CD14-positive monocyte (primary cell): ENCODE measurements around the gene D2HGDH. TPM values are rescaled to one million over a fixed set of nuclear protein-coding genes. Genes with fewer than 3 reads are reported as not detected.

Source experiments
- DNase-seq, 3 donors: peaks; one replicate each; pipeline ENCODE4 v3.0.0-alpha.2; 2011 to 2022
- H2AFZ ChIP-seq: 2 replicates; pipeline ENCODE4 v1.6.0; 2012; ENCODE audit warnings: mild to moderate bottlenecking, low read depth, low read length, inconsistent platforms; ENCODE audit not compliant: insufficient read depth, poor library complexity, severe bottlenecking
- H3K27ac ChIP-seq, 2 donors: 1 replicate in 1 of 2; 2 replicates in 1 of 2; pipeline ENCODE4 v1.5.1; 2012 to 2013; ENCODE audit warnings: low read length in 2 of 2, control low read depth in 1 of 2, inconsistent platforms in 1 of 2, low read depth in 1 of 2, mild to moderate bottlenecking in 1 of 2
- H3K27me3 ChIP-seq, 2 donors: one replicate each; pipeline versions ENCODE4 v1.6.0 to v1.6.1; 2011 to 2013; ENCODE audit warnings: low read length in 2 of 2; ENCODE audit not compliant: control insufficient read depth in 2 of 2, insufficient read depth in 2 of 2
- H3K36me3 ChIP-seq, 2 donors: replicated peaks in 1 of 2; 1 replicate in 1 of 2; 2 replicates in 1 of 2; pipeline versions ENCODE4 v1.5.1 to v1.6.1; 2012 to 2013; ENCODE audit warnings: low read length in 2 of 2, control low read depth in 1 of 2, inconsistent platforms in 1 of 2, mild to moderate bottlenecking in 1 of 2; ENCODE audit not compliant: insufficient read depth in 2 of 2, control insufficient read depth in 1 of 2
- H3K4me1 ChIP-seq, 2 donors: 1 replicate in 1 of 2; 2 replicates in 1 of 2; pipeline versions ENCODE4 v1.5.1 to v1.6.1; 2012 to 2013; ENCODE audit warnings: low read length in 2 of 2, control low read depth in 1 of 2, inconsistent platforms in 1 of 2, mild to moderate bottlenecking in 1 of 2, moderate library complexity in 1 of 2; ENCODE audit not compliant: insufficient read depth in 2 of 2, control insufficient read depth in 1 of 2
- H3K4me2 ChIP-seq: replicated peaks from 2 replicates; pipeline ENCODE3; 2012; ENCODE audit warnings: low read length, moderate library complexity, mild to moderate bottlenecking; ENCODE audit not compliant: poor library complexity, severe bottlenecking; ENCODE audit errors: extremely low read depth
- H3K4me3 ChIP-seq, 3 experiments: fragments of 200-600 bp in 1 of 3; sonication (generic) in 1 of 3; replicated peaks in 1 of 3; 1 replicate in 2 of 3; 2 replicates in 1 of 3; pipeline ENCODE4 v1.5.1; 2011 to 2013; ENCODE audit warnings: low read length in 3 of 3, mild to moderate bottlenecking in 3 of 3, control low read depth in 2 of 3, low read depth in 2 of 3, inconsistent platforms in 1 of 3, moderate library complexity in 1 of 3
- H3K79me2 ChIP-seq: 2 replicates; pipeline ENCODE4 v1.6.0; 2012; ENCODE audit warnings: mild to moderate bottlenecking, control low read depth, inconsistent platforms, low read length, moderate library complexity; ENCODE audit not compliant: insufficient read depth
- H3K9ac ChIP-seq: 2 replicates; pipeline ENCODE4 v1.6.0; 2017; ENCODE audit warnings: low read length, mild to moderate bottlenecking; ENCODE audit not compliant: insufficient read depth, poor library complexity, severe bottlenecking
- H3K9me3 ChIP-seq, 2 donors: replicated peaks in 1 of 2; 1 replicate in 1 of 2; 2 replicates in 1 of 2; pipeline versions ENCODE4 v1.5.1 to v1.6.1; 2012 to 2013; ENCODE audit warnings: low read length in 2 of 2, control low read depth in 1 of 2; ENCODE audit not compliant: control insufficient read depth in 1 of 2, insufficient read depth in 1 of 2
- H4K20me1 ChIP-seq: 2 replicates; pipeline ENCODE4 v1.6.0; 2012; ENCODE audit warnings: mild to moderate bottlenecking, low read length, control low read depth, moderate library complexity; ENCODE audit not compliant: insufficient read depth
- H3K27ac Mint-ChIP-seq, 7 donors: one replicate each; pipeline ENCODE4 v1.8.0; 2020; ENCODE audit warnings: mild to moderate bottlenecking in 7 of 7, mixed read lengths in 7 of 7, moderate library complexity in 6 of 7, inconsistent platforms in 2 of 7
- H3K27me3 Mint-ChIP-seq, 3 donors: one replicate each; pipeline ENCODE4 v1.8.0; 2021 to 2022; ENCODE audit warnings: low read depth in 3 of 3, mild to moderate bottlenecking in 3 of 3, mixed read lengths in 3 of 3, moderate library complexity in 3 of 3, inconsistent platforms in 1 of 3
- H3K36me3 Mint-ChIP-seq, 2 donors: one replicate each; pipeline ENCODE4 v1.8.0; 2020; ENCODE audit warnings: mixed read lengths in 2 of 2, inconsistent platforms in 1 of 2, mild to moderate bottlenecking in 1 of 2
- H3K4me1 Mint-ChIP-seq: one replicate; pipeline ENCODE4 v1.8.0; 2020; ENCODE audit warnings: mild to moderate bottlenecking, mixed read lengths
- H3K4me3 Mint-ChIP-seq, 2 donors: one replicate each; pipeline ENCODE4 v1.8.0; 2020; ENCODE audit warnings: mild to moderate bottlenecking in 2 of 2, mixed read lengths in 2 of 2, moderate library complexity in 1 of 2
- H3K9me3 Mint-ChIP-seq, 7 donors: one replicate each; pipeline ENCODE4 v1.8.0; 2020 to 2022; ENCODE audit warnings: mixed read lengths in 7 of 7, mild to moderate bottlenecking in 6 of 7, moderate library complexity in 6 of 7, inconsistent platforms in 2 of 7
- WGBS: methylation state at CpG from one replicate; pipeline ENCODE4 v1.1.5; 2013; ENCODE audit warnings: missing lambda C conversion rate; ENCODE audit not compliant: insufficient coverage; 5-methylcytosine and 5-hydroxymethylcytosine counted together
- intact Hi-C, 2 donors: fragments of 100-400 bp; cut with micrococcal nuclease; formaldehyde crosslinking; loops; one replicate each; pipeline versions ENCODE4 v1.15.0 to v1.15.1; 2023
- polyA plus RNA-seq, 3 donors: library from polyadenylated mRNA; depleted of rRNA in 1 of 3; unstranded in 2 of 3; stranded (reverse) in 1 of 3; fragments of 300-500 nt in 2 of 3; fragments of >200 nt in 1 of 3; fragmentation: Illumina TruSeq in 2 of 3; gene quantifications; 1 replicate in 2 of 3; 2 replicates in 1 of 3; pipeline ENCODE4 v1.2.3, GENCODE V29; 2012 to 2021
- TF ChIP-seq, protein P1 (sequence below): fragments of 200-600 bp; IDR thresholded peaks from one replicate; pipeline ENCODE4 v1.8.0; 2022; ENCODE audit warnings: antibody characterized with exemption, mild to moderate bottlenecking

Gene D2HGDH
- polyA plus RNA-seq, 3 donors = 1.0 to 57.1 (median 1.1) TPM

GRCh38 chr2:241720560-241720959 is 13.9 kb upstream of the D2HGDH start:
- 95% methylated on average over 15 of the region's 15 CpGs for WGBS

DNA sequence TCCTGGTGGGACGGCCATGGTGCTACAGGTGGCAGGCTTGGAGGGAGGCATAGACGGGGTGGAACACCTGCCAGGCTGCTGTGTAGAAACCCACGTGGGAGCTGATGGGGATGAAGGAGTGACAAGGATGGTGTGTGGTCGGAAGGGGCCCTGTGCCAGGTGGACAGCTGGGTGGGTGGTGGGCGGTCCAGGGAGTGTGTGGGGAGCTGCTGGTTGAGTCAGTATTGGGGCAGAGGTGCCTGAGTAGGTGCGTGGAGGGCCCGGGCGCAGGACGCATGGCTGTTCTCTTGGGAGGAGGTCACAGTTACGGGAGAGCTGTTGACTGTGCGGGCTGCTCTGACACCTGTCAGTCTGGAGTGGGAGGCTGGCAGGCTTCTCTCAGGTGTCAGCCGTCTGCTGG is 12.6 kb upstream of the D2HGDH start:
- peaks cover 4% of the 10 kb centered on the region for H3K4me1 Mint-ChIP-seq
- no peak for DNase-seq
- Histone ChIP-seq H4K20me1 (no peaks in the 10 kb centered on the region), H3K27ac (no peak overlapping the region), H2AFZ (no peak overlapping the region), H3K79me2 (no peaks in the 10 kb centered on the region), H3K4me3 (no peak overlapping the region), H3K36me3 (peaks cover 44 to 58% of the 10 kb centered on the region in 2 donors), H3K9me3 (peaks cover 31 to 53% of the 10 kb centered on the region in 2 donors), H3K4me2 (no peak overlapping the region), H3K27me3 (no peaks in the 10 kb centered on the region), H3K4me1 (no peaks in the 10 kb centered on the region), H3K9ac (no peak overlapping the region)
- no peak overlapping the region for H3K4me3 Mint-ChIP-seq
- intact Hi-C loops = no loop called here
- 94% methylated on average over 12 of the region's 12 CpGs for WGBS
- H3K27ac Mint-ChIP-seq = peak overlapping the region in 2 of 7 donors; percentile 18 to 20
- peaks cover 32 to 45% (median 41%) of the 10 kb centered on the region in 7 donors for H3K9me3 Mint-ChIP-seq
- no peaks in the 10 kb centered on the region for H3K27me3 Mint-ChIP-seq
- H3K36me3 Mint-ChIP-seq = peaks cover 57 to 82% of the 10 kb centered on the region in 2 donors
- TF ChIP-seq, protein P1, sequence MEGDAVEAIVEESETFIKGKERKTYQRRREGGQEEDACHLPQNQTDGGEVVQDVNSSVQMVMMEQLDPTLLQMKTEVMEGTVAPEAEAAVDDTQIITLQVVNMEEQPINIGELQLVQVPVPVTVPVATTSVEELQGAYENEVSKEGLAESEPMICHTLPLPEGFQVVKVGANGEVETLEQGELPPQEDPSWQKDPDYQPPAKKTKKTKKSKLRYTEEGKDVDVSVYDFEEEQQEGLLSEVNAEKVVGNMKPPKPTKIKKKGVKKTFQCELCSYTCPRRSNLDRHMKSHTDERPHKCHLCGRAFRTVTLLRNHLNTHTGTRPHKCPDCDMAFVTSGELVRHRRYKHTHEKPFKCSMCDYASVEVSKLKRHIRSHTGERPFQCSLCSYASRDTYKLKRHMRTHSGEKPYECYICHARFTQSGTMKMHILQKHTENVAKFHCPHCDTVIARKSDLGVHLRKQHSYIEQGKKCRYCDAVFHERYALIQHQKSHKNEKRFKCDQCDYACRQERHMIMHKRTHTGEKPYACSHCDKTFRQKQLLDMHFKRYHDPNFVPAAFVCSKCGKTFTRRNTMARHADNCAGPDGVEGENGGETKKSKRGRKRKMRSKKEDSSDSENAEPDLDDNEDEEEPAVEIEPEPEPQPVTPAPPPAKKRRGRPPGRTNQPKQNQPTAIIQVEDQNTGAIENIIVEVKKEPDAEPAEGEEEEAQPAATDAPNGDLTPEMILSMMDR = no peak

More at GRCh38 chr2:241720560-241720959, 13.9 kb upstream of the D2HGDH start:
- H3K27me3 ChIP-seq = no peaks in the 10 kb centered on the region
- no peak overlapping the region for H3K4me3 ChIP-seq
- H3K27ac ChIP-seq = no peak overlapping the region
- H3K9ac ChIP-seq = no peak overlapping the region
- DNase-seq = no peak
- Mint-ChIP-seq H3K36me3 (peaks cover 65 to 92% of the 10 kb centered on the region in 2 donors), H3K27me3 (no peaks in the 10 kb centered on the region), H3K27ac (no peak overlapping the region), H3K4me1 (peaks cover 4% of the 10 kb centered on the region), H3K4me3 (no peak overlapping the region), H3K9me3 (peaks cover 32 to 45% (median 41%) of the 10 kb centered on the region in 7 donors)
- no peaks in the 10 kb centered on the region for H4K20me1 ChIP-seq
- H3K36me3 ChIP-seq = peaks cover 47 to 71% of the 10 kb centered on the region in 2 donors
- no peaks in the 10 kb centered on the region for H3K79me2 ChIP-seq
- no peaks in the 10 kb centered on the region for H3K4me1 ChIP-seq
- no peak overlapping the region for H2AFZ ChIP-seq
- no peak overlapping the region for H3K4me2 ChIP-seq
- peaks cover 31 to 50% of the 10 kb centered on the region in 2 donors for H3K9me3 ChIP-seq
- intact Hi-C loops = no loop called here
- TF ChIP-seq, protein P1 = no peak
